ENCODE measurements around the gene SPSB2. TPM values are rescaled to one million over a fixed set of nuclear protein-coding genes. Genes with fewer than 3 reads are reported as not detected.

The SPSB2 gene
- total and polyA plus RNA-seq, 9 of the 15 experiments (the other 6 are each of a cell fraction or from before 2014, with no cell fraction given), result 0.10 to 10.6 (median 1.9) TPM

GRCh38 chr12:6852651-6853354 is 20.3 kb downstream of the SPSB2 start (continued):
- TF ChIP-seq HNRNPUL1 (IDR thresholded peaks at IDR 0.05; ENCODE audit: low read length) (no peak), HNRNPK (IDR thresholded peaks at IDR 0.05; ENCODE audit: low read depth, low read length, poor library complexity, severe bottlenecking) (no peak), E2F1 (CRISPR knock-in tag; IDR thresholded peaks at IDR 0.05) (no peak), XRCC5 (IDR thresholded peaks at IDR 0.05; ENCODE audit: low read depth, low read length) (0 out of 2 replicates have a peak, but pooled peaks have one; percentile 33), POLR2A (conservative IDR thresholded peaks at IDR 0.05) (0 out of 2 replicates have a peak, but pooled peaks have one; percentile 24), JUND (IDR thresholded peaks at IDR 0.05; ENCODE audit: borderline replicate concordance, low read depth, low read length) (no peak), JUND (tag; IDR thresholded peaks at IDR 0.05; ENCODE audit: borderline replicate concordance, low read depth, low read length) (no peak), FOXA3 (CRISPR knock-in tag; conservative IDR thresholded peaks at IDR 0.05 in 1 of 2, IDR thresholded peaks at IDR 0.05 in 1 of 2) (0 out of 4 replicates have a peak, but pooled peaks of 1 of the 2 experiments have one; percentile 14), ZNF445 (CRISPR knock-in tag; IDR thresholded peaks at IDR 0.05; ENCODE audit: low read depth) (no peak), HMBOX1 (IDR thresholded peaks at IDR 0.05) (0 out of 2 replicates have a peak, but pooled peaks have one; percentile 28), HCFC1 (IDR thresholded peaks at IDR 0.05; ENCODE audit: low read depth, low read length) (no peak), ZBTB11 (CRISPR knock-in tag; IDR thresholded peaks at IDR 0.05) (peak in 1 of 3 experiments; percentile 87; a peak in 2 of 6 replicates), NUFIP1 (IDR thresholded peaks at IDR 0.05; ENCODE audit: partially characterized antibody) (no peak), CREB3L1 (IDR thresholded peaks at IDR 0.05; ENCODE audit: borderline replicate concordance, low read depth) (0 out of 2 replicates have a peak, but pooled peaks have one; percentile 14), VEZF1 (CRISPR knock-in tag; IDR thresholded peaks at IDR 0.05) (peak; percentile 79), NELFE (IDR thresholded peaks at IDR 0.05; ENCODE audit: insufficient read depth, insufficient read length) (no peak), IRF2 (CRISPR knock-in tag; IDR thresholded peaks at IDR 0.05) (no peak), ZNF584 (CRISPR knock-in tag; IDR thresholded peaks at IDR 0.05; ENCODE audit: low read depth) (0 out of 2 replicates have a peak, but pooled peaks have one; percentile 7)

Data from K562 (cell line).